Islet precursor cell (in vitro differentiated cells): Measurements from ENCODE around the gene PRKCB.
A peak's percentile ranks its signal among the peaks of the same experiment; 100 is the strongest.
"Not testable (repeated sequence)": the region's sequence is repeated elsewhere in the genome, so short reads cannot be mapped to it uniquely, and the experiment has no call there.

ENCODE experiments used
- DNase-seq: peaks from one replicate; pipeline ENCODE4 v3.0.0-alpha.2; 2018

Gene PRKCB

DNA sequence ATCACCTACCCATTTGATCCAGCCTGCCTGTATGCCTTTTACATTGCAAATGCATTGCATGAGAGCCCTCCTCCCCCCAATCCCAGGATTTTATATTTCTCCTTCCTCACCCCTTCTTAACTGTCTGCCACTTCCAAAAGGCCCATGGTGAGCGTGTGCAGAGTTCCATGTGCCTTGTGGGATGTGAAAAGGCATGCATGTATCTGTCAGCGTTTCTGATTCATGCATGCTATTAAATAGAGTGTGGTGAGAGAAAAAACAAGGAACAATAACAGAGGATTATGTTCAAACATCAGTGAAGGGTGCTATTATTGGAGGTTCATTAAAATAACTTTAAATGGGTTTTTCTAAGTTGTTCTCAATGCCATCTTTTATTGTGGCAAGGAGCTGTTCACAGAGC is 359.4 kb downstream of the PRKCB start:
- no peak for DNase-seq

DNA sequence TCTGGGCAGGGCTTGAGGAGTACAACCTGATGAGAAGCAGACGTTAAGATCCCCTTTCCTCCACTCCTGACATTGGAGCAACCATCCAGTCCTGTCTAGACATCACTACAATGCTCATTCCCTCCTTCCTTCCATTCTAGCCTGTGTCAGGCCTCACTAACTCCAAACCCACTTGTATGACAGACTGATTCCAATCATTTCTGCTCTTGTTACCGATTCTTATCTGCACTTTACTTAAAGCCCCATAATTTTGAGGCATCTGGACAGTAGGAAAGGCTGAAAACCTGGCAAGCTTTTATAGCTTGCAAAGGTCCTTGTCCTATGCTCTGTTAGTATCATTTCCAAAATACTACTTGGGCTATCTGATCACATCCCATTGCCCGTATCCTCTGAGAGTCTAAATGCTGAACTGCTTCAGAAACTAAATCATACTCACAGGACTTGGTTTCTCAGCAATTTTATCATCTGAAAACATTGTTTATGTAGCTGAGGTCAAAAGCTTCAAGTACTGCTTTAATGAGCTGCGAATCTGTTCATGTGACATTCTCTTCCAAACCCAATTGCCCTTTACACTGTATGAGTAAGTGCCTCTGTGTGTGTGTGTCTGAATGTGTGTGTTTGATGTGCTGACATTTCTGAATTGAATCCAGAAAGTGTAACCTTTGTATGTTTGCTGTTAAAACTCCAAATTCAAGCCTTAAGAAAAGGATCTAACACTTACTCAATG is 363.2 kb downstream of the PRKCB start:
- DNase-seq, result no peak

DNA sequence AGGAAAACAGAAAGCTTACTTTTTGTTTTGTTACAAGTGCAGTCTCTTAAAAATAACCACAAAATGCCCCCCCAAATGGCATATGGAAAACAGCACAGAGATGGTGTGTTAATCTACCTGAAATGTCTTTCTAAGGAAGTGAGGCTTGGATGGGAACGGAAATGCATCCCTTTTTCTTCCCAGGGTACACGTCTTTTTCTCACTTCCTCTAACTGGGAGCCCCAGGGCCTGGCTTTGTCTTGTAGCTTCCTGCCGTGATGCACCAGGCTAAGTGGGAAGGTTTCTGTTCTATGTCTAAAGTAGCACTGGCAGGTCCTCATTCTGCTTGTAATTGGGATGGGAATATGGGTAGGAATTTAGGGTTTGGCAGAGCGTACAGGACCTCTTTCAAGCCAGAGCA is 367.9 kb downstream of the PRKCB start:
- DNase-seq, result peak; percentile 57

DNA sequence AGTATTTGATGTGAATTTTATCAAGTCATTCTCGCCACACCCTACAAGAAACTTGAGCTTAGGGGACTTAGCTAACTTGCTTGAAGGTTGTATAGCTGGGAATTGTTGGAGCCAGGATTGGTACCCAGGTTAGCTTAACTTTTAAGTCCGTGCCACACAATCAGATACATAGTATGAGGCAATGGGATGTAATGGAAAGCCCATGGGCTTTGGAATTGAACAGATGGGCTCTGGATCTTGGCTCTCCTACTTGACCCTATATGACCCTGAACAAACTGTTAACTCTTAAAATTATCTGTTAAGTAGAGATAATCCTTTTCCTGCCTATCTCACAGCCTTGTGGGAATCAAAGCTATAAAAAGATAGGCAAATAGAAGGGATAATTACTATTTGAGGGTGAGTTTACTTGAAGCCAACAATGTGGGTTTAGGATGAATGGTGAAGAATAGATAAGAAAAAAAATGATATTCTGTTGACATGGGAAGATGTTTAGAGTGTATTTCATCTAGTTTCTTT is 368.4 kb downstream of the PRKCB start:
- DNase-seq, result no peak

DNA sequence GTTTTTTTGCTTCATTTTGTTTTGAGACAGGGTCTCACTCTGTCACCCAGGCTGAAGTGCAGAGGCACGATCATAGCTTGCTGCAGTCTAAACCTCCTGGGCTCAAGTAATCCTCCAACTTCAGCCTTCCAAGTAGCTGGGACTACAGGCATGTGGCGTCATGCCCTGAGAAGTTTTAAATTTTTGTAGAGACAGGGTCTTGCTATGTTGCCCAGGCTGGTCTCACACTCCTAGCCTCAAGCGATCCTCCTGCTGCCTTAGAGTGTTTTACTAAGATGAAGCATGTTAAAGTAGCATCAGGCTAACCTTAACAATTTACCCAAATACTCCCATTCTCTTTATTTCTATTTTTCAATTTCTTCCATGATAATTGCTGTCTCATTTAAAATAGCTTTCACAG is 371.1 kb downstream of the PRKCB start:
- DNase-seq, result no peak

DNA sequence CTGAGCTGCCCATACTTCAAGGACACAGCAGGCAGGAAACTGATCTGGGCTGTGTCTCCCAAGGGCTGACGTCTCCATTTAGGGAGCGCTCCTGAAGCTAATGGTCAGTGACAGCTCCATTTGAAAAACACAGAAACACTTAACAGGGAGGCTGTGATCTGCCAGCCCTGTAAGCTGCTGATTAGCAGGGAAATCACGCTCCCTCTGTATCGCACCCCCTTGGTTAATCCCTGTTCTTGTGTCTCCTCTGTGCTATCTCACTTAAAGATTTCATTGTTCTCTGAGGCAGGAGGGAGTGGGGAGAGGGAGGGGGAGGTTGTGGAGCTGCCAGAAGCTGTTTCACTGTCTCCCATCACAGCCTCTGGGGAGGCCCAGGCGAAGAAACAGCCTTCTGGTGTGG is 372.9 kb downstream of the PRKCB start:
- DNase-seq, result peak; percentile 75

DNA sequence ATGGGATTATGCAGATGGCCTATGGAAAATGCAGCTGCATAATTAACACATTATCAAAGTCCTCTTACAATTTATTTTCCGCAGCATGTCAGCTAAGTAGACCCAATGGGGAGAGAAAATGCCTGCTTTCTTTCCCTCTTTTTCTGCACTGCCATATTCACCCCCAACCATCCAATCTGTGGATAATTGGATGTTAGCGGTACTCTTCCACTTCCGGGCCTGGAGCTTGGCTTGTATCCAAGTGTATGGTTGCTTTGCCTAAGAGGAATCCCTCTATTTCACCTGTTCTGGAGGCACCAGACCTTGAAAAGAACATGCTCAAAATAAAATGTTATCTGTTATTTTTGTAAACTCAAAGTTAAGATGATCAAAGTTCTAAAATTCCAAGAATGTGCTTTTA is 379.2 kb downstream of the PRKCB start:
- DNase-seq, result no peak

DNA sequence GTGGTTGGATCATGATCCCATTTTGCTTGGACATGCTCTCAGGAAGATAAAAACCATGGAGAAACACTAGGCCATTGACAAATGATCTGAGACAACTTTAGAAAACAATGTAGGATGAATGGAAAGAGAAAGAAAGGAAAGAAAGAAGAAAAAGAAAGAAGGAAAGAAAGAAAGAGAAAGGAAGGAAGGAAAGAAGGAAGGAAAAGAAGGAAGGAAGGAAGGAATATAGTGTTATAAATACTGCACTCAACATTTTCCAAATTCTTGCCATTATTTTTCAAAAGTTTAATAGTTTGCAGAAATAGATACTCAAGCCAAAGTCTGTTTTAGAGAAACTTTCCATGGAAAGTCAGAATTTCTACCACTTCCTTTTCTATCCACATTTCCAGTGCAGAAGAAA is 381.2 kb downstream of the PRKCB start:
- DNase-seq, result no peak

DNA sequence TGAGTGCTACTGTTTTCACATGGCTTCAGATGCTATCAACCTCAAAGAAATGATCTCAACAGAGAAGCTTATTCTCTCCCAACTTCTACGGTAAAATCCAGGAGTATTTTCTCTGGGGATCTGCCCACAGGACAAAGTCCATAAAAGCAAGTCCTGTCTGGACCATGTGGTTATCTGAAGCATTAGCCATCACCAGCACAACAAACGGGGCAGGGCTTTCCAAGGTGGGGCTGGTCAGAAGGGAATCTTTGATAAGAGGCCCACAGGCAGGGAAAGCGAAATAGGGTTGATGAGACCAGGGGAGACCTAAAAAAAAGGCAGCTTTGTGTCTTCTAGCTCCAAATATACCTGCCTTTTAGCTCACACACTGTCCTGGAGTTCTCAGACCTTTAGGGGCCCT is 381.7 kb downstream of the PRKCB start:
- DNase-seq, result no peak

DNA sequence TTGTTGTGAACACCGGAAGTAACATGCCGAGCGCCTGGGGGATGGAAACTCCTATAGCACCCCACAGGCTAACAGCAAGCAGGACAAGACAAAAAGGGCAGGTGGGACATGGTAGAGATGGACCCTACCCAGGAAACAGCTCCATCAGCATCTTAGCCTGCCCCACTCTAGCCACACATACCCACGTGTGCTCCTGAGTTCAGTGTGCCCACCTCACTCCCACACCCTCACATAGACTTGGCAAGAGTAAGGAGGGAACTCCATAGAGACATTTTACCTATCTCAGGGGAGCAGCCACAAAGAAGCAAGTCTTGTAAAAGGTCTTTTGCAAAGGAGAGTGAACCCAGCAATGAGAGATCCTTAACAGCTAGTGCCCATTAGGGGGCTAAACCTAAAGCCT is 382.5 kb downstream of the PRKCB start:
- no peak for DNase-seq

DNA sequence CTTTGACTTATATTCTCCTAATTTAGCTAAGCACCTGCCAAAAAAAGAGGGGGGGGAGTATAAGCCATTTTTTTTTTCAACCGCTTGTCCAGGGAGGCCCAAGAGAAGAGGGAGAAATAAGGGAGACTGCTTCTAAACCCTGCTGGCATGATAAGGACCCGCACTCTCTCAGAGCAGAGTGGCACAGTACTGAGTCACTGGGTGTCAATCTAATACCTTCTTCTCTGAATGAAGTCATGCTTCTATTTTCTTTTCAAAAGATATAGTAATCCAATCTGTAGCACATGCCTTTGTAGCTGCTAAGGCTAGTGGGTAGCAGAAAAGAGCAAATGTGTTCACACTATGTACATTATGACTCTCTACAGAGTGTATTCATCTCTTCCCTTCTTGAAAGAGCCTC is 385.4 kb downstream of the PRKCB start:
- no peak for DNase-seq

DNA sequence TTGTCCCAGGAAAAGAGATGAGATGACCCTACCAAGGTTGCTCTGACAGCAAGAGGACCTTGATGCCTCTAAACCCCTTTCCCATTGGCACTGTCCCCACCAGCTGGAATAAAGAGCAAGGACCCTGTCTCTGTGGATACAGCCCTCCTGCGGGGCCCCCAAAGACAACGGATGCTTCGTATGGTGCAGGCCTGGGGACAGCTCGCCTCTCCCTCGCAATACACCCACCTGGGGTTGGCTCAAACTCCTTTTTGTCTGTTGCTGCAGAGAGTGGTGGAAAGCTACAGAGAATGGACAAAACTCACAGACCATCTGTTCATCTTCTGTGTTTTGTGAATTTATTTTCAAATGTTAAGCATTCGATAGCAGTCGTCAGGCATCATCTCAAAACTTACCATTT is 392.7 kb downstream of the PRKCB start:
- DNase-seq, result no peak

DNA sequence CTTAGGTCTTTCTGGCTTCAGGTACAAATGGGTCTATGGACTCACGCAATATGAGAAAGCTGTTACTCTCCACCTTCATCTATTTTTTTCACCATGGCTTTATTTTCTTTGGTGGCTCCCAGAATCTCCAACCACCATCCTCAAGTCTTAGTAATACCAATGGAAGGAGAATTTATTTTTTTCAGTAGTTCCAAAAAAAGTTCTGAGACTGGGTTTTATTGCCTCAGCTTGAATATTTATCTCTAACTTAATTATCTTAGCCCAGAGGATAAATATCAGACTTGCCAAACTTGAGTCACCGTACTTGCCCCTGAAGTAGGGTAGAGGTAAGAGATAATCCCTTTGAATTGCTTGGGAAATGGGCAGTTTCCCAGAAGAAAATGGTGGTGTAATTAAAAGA is 397.2 kb downstream of the PRKCB start:
- DNase-seq, result no peak

DNA sequence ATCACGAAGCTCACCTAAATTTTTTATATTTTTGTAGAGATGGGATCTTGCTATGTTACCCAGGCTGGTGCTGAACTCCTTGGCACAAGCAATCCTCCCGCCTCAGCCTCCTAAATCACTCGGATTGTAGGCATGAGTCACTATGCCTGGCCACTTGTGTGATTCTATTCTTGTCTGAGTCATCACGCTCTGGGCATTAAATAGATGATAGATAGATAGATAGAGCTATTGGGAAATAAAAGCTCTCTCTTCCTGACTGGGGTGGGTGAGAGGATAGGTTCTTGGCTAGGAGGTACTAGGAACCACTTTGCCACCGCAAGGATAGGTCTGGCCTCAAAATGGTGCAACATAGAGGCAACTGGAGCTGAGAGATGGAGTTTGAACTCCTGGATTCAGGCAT is 399.0 kb downstream of the PRKCB start:
- no peak for DNase-seq

DNA sequence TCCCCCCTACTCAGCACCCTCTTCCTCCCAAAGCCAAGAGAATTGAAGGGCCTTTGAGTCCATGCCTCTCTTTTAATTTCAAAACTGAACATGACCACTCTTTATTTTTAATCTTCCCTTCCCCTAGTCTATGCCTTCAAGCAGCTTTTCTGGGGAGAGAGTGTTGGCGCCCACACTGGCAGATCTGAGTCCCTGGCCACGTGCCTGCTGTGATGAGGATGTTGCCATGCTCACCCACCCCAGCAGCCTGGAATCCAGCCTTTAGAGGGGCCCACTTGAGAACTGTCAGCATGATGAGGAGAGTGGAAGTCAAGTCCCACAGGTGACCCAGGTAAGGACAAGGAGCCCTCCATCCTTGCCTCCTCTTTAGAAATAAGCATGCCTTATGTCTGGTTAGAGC is 400.0 kb downstream of the PRKCB start:
- no peak for DNase-seq

DNA sequence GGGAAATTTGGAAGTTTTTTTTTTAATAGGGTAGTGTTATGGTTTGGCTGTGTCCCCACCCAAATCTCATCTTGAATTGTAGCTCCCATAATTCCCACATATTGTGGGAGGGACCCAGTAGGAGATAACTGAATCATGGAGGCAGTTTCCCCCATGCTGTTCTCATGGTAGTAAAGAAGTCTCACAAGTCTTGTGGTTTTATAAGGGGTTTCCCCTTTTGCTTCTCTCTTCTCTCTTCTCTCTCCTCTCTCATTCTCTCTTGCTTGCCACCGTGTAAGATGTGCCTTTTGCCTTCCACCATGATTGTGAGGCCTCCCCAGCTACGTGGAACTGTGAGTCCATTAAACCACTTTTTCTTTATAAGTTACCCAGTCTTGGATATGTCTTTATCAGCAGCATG is 403.1 kb downstream of the PRKCB start:
- not testable (repeated sequence) for DNase-seq

DNA sequence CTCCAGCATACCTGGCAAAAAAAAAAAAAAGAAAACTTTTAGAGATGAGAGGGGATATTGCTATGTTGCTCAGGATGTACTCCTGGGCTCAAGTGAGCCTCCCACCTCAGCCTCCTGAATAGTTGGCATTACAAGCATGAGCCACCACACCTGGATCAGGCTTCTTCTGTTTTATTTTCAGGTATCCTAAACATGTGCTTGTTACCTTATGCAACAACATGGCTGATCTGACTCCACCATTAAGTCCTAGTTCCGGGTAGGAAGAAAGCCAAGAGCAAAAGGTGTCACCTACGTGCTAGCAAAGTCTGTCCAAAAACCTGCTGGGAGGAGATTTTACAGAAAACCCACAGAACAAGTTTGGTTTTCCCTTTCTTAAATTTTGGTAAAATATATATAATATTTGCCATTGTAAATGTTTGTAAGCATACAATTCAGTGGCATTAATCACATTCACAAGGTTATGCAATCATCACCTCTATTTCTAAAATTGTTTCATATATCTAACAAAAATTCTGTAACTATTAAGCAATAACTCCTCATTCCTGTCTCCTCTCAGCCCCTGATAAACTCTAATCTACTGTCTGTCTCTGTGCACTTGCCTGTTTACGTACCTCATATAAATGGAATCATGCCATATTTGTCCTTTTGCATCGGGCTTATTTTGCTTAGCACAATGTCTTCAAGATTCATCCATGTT is 411.3 kb downstream of the PRKCB start:
- DNase-seq, result no peak

DNA sequence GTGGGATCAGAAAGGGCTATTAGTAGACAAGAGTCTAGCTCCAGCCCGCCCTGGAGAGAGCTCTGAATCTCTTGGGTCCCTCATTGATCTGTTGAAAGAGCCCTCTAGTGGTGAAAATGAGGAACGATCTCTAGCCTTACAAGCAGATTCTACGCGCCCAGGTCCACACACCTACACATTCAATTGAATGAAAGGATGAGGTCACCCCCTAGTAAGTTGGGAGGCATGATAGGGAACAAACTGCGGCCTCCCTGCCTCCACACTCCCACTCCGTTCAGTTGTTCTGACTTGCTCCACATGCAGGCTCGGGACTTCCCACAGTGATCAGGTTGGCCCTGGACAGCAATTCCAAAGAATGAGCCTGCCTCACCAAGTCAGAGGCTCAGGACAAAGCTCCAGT is 417.4 kb downstream of the PRKCB start:
- DNase-seq, result peak; percentile 73

DNA sequence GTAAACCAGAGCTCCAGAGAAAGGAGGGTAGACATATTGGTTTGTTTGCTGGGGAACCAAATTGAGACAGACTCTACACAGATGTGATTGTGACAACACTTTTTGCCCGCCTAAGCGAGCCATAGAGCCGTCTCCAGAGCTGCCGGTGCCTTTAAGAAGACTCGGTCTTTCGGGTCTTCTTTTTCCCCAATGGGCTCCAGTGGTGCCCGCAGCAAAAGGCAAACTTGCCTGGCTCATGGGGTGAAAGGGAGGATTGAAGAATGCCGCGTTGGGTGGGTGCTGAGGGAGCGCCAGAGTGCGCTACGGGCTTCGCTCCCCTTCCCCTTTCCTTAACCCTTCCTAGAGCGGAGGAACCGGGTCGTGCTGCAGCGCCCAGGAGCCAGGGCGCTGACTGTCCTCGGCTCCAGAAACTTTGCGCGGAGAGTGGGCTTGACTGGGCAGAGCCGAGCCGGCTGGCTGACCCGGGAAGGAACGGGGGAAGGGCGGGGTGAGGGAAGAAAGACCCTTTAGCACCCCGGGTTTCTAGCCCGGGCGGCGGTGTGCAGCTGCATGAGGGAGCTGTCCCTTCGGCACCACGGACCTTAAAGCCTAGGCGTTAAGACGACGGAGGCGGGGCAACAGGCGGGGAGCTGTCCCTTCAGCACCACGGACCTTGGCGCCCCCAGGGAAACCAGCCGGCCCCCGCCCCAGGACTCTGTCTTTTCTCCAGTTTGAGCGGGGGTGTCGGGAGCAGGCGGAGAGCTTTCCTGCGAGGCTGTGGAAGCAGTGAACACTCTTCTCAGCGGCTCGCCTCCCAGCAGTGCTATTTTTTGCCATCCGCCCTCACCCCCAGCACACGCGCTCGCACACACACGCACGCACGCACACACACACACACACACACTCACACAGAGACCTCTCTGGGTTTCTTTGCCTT is 419.9 kb downstream of the PRKCB start, which contains the start of gene CACNG3:
Gene CACNG3 (plus strand): TSS at position 880 of the 916 bp plus-strand sequence. CDS start 420 bp downstream, outside the sequence.
- DNase-seq, result peak; percentile 93

DNA sequence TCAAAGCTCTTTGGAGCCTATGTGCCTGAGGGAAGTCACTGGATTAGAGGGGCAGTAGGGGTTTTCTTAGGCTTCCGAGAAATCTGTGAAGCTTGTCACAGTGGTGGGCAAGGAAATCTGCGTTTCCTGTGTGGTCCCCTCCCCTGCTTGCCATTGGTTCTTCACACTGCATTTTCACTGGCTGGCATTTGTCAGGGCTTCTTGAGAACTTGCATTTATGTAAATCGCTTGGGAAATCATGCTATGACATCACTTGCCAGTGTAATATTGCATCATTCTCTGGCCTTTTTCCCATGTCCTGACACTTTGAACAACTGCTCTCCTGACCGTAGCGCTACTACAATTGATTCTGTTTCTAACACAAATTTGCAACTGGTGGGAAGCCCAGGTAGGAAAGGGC is 422.2 kb downstream of the PRKCB start:
- no peak for DNase-seq

DNA sequence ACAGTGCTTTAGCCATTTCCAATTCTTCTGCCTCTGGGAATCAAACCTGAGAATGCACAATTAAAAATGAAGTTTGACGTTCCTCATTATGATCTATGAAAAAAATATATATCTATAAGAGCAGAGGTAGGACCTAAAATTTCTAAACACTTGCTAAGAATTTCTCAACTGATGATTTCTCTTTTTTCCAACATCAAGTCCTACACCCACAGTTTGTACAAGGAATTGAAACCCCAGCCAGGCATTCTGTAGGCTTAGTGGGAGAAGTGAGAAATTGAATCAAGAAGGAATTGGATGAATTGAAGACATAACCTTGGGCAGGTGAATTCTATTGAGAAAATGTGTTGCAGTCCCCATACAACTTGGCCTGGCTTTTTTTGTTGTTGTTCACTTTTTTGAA is 423.0 kb downstream of the PRKCB start:
- no peak for DNase-seq

DNA sequence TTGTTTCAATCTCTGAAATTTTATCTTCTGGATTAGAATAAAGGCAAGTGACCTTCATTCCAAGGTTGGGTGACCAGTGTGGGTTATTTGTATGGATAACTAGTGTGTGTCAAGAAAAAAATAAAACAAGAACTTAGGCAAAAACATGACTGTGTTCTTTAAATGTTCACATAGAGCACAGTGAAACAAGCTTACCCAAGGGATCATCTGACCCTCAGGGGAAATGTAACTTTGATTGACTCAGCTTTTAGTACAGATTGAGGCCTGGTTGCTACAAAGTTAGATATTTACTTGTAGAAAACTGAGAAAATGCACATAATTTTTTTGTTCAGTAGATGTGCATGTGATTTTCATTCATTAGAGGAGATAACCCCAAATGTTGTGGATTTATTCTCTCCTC is 427.0 kb downstream of the PRKCB start:
- DNase-seq, result no peak
